ENCODE data around the gene GCLC. TPM values are rescaled to one million over a fixed set of nuclear protein-coding genes. Genes with fewer than 3 reads are reported as not detected.

The GCLC gene
- 10 to 100 TPM; 14.0 to 31.9 (median 22.8) TPM for total RNA-seq
- 10 to 100 TPM in 1 of 3 donors, 1 to 10 TPM in 2; 4.7 to 17.9 (median 9.0) TPM for polyA plus RNA-seq
- long read RNA-seq, donor 1, transcript GCLC-215 (16 exons, 3,785 nt) = major isoform, 7 of 10 reads
- long read RNA-seq, donor 1, partial matches to known transcripts = 2 of 10 reads
- long read RNA-seq, donor 1, other reads (novel, unspliced or antisense) = 0 of 10 reads
- long read RNA-seq, donor 2, transcript GCLC-215 (16 exons, 3,785 nt) = major isoform, 8 of 12 reads
- long read RNA-seq, donor 2, partial matches to known transcripts = 2 of 12 reads
- long read RNA-seq, donor 2, other reads (novel, unspliced or antisense) = 2 of 12 reads

DNA sequence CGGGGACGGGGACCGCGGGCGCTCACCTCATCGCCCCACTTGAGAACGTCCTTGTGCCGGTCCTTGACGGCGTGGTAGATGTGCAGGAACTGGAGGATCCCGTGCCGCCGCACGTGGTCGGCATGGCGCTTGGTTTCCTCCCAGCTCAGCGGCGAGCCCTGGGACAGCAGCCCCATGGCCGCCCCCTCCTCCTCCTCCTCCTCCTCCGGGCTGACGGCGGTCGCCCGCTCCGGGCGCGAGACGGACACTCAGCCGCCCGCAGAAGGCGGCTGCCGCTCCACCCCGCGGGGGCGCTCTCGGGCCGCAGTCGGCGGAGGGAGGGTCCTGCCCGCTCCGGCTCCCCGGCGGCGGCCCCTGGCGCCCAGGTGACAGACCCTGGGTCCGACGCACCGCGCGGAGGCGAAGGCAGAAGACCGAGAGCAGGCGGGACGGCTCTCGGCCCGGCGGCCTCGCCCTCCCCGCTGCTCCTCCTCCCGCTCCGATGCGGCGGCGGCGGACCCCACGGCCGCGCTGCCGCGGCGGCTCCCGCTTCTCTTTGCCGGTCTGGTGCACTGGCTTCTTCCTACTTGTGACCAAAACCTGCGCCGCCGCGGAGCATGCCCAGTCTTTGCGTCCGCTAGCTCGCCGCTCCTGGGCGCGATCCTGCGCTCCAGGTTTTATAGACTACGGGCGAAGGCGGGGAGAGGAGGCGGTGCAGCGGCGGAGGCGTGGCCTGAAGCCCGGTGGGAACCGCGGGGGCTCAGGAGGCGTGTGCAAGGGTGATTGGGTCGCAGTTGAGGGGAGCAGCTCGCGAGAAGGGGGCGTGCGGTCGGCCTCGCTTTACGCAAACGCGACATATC is at the start of gene GCLC:
TSS of gene GCLC (minus strand) at position 632 of the 839 bp plus-strand sequence. CDS start at position 176, 456 bp downstream.
- peaks cover 40% of the 10 kb centered on the region for H3K4me1 ChIP-seq
- intact Hi-C loops (cut with DNase I) = loop anchor here (1.0 to 10.0 kb wide), 4 partner anchors 50 to 183 kb away; no protein-coding TSS in a partner anchor
- no peaks in the 10 kb centered on the region for H3K9me3 ChIP-seq
- TF ChIP-seq, protein P1, sequence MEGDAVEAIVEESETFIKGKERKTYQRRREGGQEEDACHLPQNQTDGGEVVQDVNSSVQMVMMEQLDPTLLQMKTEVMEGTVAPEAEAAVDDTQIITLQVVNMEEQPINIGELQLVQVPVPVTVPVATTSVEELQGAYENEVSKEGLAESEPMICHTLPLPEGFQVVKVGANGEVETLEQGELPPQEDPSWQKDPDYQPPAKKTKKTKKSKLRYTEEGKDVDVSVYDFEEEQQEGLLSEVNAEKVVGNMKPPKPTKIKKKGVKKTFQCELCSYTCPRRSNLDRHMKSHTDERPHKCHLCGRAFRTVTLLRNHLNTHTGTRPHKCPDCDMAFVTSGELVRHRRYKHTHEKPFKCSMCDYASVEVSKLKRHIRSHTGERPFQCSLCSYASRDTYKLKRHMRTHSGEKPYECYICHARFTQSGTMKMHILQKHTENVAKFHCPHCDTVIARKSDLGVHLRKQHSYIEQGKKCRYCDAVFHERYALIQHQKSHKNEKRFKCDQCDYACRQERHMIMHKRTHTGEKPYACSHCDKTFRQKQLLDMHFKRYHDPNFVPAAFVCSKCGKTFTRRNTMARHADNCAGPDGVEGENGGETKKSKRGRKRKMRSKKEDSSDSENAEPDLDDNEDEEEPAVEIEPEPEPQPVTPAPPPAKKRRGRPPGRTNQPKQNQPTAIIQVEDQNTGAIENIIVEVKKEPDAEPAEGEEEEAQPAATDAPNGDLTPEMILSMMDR (IDR thresholded peaks at IDR 0.05) = peak; percentile 71
- H3K4me3 ChIP-seq = peak within 1 kb of the TSS; percentile 75
- no peaks in the 10 kb centered on the region for H3K27me3 ChIP-seq (ENCODE audit: insufficient read depth in 3 of 3, low read length in 2 of 3)
- H3K36me3 ChIP-seq (ENCODE audit: insufficient read depth in 1 of 2, low read depth in 1 of 2) = no peaks in the 10 kb centered on the region
- ATAC-seq = peak; percentile 79 to 82 (median 80)
- peak within 1 kb of the TSS; percentile 96 for H3K27ac ChIP-seq
- peak; percentile 95 to 97 for DNase-seq
- 0 to 1% (median 1%) methylated on average over 57 to 104 of the region's 105 CpGs for WGBS, 3 donors

DNA sequence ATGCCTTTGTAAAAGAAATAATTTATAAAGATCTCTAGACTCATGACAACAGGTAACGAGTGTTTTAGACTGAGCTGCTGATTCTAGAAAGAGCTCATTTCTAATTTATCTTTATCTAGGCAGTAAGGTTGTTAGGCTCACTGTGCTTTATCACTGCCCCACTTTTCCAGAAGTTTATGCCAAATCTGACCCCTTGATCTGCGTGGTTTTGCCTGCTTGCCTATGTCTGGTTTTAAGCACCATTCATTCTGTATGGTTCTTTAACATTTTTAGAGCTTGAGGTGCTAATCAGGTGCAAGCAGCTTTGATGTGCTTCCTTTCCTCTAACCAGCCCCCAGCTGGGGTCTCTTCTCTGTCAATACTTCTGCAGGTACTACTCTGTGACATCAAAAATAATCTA is 49.7 kb upstream of the GCLC start:
- TF ChIP-seq, protein P1 (IDR thresholded peaks at IDR 0.05) = no peak
- no peaks in the 10 kb centered on the region for H3K27me3 ChIP-seq (ENCODE audit: insufficient read depth in 3 of 3, low read length in 2 of 3)
- ATAC-seq (no peak), DNase-seq (no peak)
- no peak overlapping the region for H3K27ac ChIP-seq
- no peak overlapping the region for H3K4me3 ChIP-seq
- no peaks in the 10 kb centered on the region for H3K9me3 ChIP-seq
- intact Hi-C loops (cut with DNase I) = loop anchor here in 1 of 2 donors (5.0 kb wide), 1 partner anchor 42 kb away; no protein-coding TSS in a partner anchor
- no peaks in the 10 kb centered on the region for H3K36me3 ChIP-seq (ENCODE audit: insufficient read depth in 1 of 2, low read depth in 1 of 2)
- WGBS, 3 donors = 78 to 81% (median 79%) methylated on average over 2 of the region's 2 CpGs
- H3K4me1 ChIP-seq = peaks cover 8% of the 10 kb centered on the region

DNA sequence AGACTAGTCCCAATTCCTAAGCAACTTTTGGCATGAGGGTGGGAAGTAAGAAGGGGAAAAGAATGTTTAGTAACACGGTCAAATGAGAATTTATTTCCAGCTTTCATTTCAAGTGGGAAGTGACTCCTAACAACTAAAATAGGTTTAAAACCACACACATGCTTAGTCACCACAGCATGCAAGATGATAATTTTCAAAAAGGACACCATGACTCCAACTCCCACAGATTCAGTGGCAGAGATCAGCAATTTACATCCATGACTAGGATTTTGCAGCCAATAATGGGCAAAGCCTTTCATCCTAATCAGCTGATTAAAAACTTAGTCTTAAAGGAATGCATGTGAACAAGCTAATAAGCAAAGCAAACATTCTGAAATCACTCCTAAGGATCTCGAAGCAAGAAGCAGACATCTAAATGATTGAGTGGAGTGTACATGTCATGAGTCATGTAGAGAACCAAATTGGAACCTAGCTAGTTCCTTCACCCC is 48.1 kb upstream of the GCLC start:
- TF ChIP-seq, protein P1 (IDR thresholded peaks at IDR 0.05) = no peak
- Histone ChIP-seq H3K27me3 (ENCODE audit: insufficient read depth in 3 of 3, low read length in 2 of 3) (no peaks in the 10 kb centered on the region), H3K27ac (no peak overlapping the region), H3K9me3 (no peaks in the 10 kb centered on the region), H3K36me3 (ENCODE audit: insufficient read depth in 1 of 2, low read depth in 1 of 2) (no peaks in the 10 kb centered on the region), H3K4me3 (no peak overlapping the region), H3K4me1 (peaks cover 1% of the 10 kb centered on the region)
- DNase-seq (no peak), ATAC-seq (no peak)
- intact Hi-C loops (cut with DNase I) = loop anchor here in 1 of 2 donors (5.0 kb wide), 1 partner anchor 41 kb away; no protein-coding TSS in a partner anchor
- 36 to 54% (median 40%) methylated on average over 2 of the region's 2 CpGs for WGBS, 3 donors

DNA sequence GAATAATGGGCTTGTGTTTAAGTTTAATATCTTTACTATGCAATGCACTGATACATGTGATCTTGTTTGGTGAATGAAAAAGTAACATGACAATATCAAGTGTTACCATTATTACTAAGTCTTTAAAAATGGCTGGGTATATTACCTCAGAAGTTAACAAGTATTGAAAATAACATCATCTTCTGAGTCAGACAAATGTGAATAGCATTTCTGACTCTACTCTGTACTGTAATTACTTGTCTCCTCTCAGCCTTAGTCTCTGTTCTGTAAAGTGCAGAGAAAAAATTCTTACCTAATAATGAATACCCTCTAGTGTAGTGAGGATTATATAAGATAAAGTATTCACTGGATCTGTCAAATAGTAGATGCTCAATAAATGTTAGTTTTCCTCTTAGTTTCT is 47.0 kb upstream of the GCLC start:
- Histone ChIP-seq H3K4me1 (no peaks in the 10 kb centered on the region), H3K27ac (no peak overlapping the region), H3K9me3 (no peaks in the 10 kb centered on the region), H3K27me3 (ENCODE audit: insufficient read depth in 3 of 3, low read length in 2 of 3) (no peaks in the 10 kb centered on the region), H3K36me3 (ENCODE audit: insufficient read depth in 1 of 2, low read depth in 1 of 2) (no peaks in the 10 kb centered on the region), H3K4me3 (no peak overlapping the region)
- ATAC-seq = no peak
- TF ChIP-seq, protein P1 (IDR thresholded peaks at IDR 0.05) = no peak
- no peak for DNase-seq
- intact Hi-C loops (cut with DNase I) = loop anchor here in 1 of 2 donors (5.0 kb wide), 1 partner anchor 40 kb away; no protein-coding TSS in a partner anchor
